ENCODE measurements around the gene LYZL1.
"Not testable (repeated sequence)": the region's sequence is repeated elsewhere in the genome, so short reads cannot be mapped to it uniquely, and the experiment has no call there.

LYZL1 gene

GRCh38 chr10:29276251-29276850 lies 12.5 kb upstream of the LYZL1 start:
- no peaks in the 10 kb centered on the region for H3K36me3 Mint-ChIP-seq (ENCODE audit: low read depth)
- H3K27ac Mint-ChIP-seq = no peak overlapping the region
- peaks cover 5% of the 10 kb centered on the region for H3K27me3 Mint-ChIP-seq (ENCODE audit: low read depth)
- no peak for TF ChIP-seq CTCF (IDR thresholded peaks at IDR 0.05; ENCODE audit: unreplicated experiment in 3 of 3)
- H3K9me3 Mint-ChIP-seq = no peaks in the 10 kb centered on the region
- H3K4me3 Mint-ChIP-seq = no peak overlapping the region
- peaks cover 4% of the 10 kb centered on the region for H3K4me1 Mint-ChIP-seq

GRCh38 chr10:29277296-29277695 lies 11.6 kb upstream of the LYZL1 start:
- H3K36me3 Mint-ChIP-seq (ENCODE audit: low read depth) = no peaks in the 10 kb centered on the region
- no peak overlapping the region for H3K4me3 Mint-ChIP-seq
- no peaks in the 10 kb centered on the region for H3K9me3 Mint-ChIP-seq
- peaks cover 4% of the 10 kb centered on the region for H3K4me1 Mint-ChIP-seq
- peaks cover 5% of the 10 kb centered on the region for H3K27me3 Mint-ChIP-seq (ENCODE audit: low read depth)
- H3K27ac Mint-ChIP-seq = no peak overlapping the region
- no peak for TF ChIP-seq CTCF (IDR thresholded peaks at IDR 0.05; ENCODE audit: unreplicated experiment in 3 of 3)

GRCh38 chr10:29279779-29280487 lies 8.9 kb upstream of the LYZL1 start:
- peaks cover 4% of the 10 kb centered on the region for H3K4me1 Mint-ChIP-seq
- no peaks in the 10 kb centered on the region for H3K36me3 Mint-ChIP-seq (ENCODE audit: low read depth)
- no peak overlapping the region for H3K27ac Mint-ChIP-seq
- TF ChIP-seq CTCF (IDR thresholded peaks at IDR 0.05; ENCODE audit: unreplicated experiment in 3 of 3) = no peak
- peaks cover 5% of the 10 kb centered on the region for H3K27me3 Mint-ChIP-seq (ENCODE audit: low read depth)
- no peaks in the 10 kb centered on the region for H3K9me3 Mint-ChIP-seq
- H3K4me3 Mint-ChIP-seq = no peak overlapping the region

GRCh38 chr10:29280488-29280840 lies 8.4 kb upstream of the LYZL1 start:
- peaks cover 4% of the 10 kb centered on the region for H3K4me1 Mint-ChIP-seq
- no peak for TF ChIP-seq CTCF (IDR thresholded peaks at IDR 0.05; ENCODE audit: unreplicated experiment in 3 of 3)
- H3K4me3 Mint-ChIP-seq = no peak overlapping the region
- no peaks in the 10 kb centered on the region for H3K36me3 Mint-ChIP-seq (ENCODE audit: low read depth)
- peaks cover 5% of the 10 kb centered on the region for H3K27me3 Mint-ChIP-seq (ENCODE audit: low read depth)
- H3K27ac Mint-ChIP-seq = no peak overlapping the region
- no peaks in the 10 kb centered on the region for H3K9me3 Mint-ChIP-seq

GRCh38 chr10:29285624-29286051 lies 3.2 kb upstream of the LYZL1 start:
- TF ChIP-seq CTCF (IDR thresholded peaks at IDR 0.05; ENCODE audit: unreplicated experiment in 3 of 3) = no peak
- Mint-ChIP-seq H3K4me3 (no peak overlapping the region), H3K27ac (no peak overlapping the region), H3K4me1 (no peaks in the 10 kb centered on the region), H3K36me3 (ENCODE audit: low read depth) (no peaks in the 10 kb centered on the region), H3K9me3 (no peaks in the 10 kb centered on the region), H3K27me3 (ENCODE audit: low read depth) (peaks cover 5% of the 10 kb centered on the region)

- Mint-ChIP-seq H3K27me3 (ENCODE audit: low read depth) (peaks cover 5% of the 10 kb centered on the region), H3K4me1 (no peaks in the 10 kb centered on the region), H3K4me3 (no peak overlapping the region), H3K36me3 (ENCODE audit: low read depth) (no peaks in the 10 kb centered on the region), H3K27ac (no peak overlapping the region), H3K9me3 (no peaks in the 10 kb centered on the region)
- TF ChIP-seq CTCF (IDR thresholded peaks at IDR 0.05; ENCODE audit: unreplicated experiment in 3 of 3) = no peak
Measured at GRCh38 chr10:29287635-29288034, 1.2 kb upstream of the LYZL1 start.

GRCh38 chr10:29291561-29291960 lies 2.7 kb downstream of the LYZL1 start:
- H3K36me3 Mint-ChIP-seq (ENCODE audit: low read depth); H3K4me1 Mint-ChIP-seq; H3K4me3 Mint-ChIP-seq; H3K27ac Mint-ChIP-seq: not testable (repeated sequence)
- Mint-ChIP-seq H3K9me3 (peaks cover 24% of the 10 kb centered on the region), H3K27me3 (ENCODE audit: low read depth) (peaks cover 11% of the 10 kb centered on the region)

GRCh38 chr10:29292406-29292805 lies 3.5 kb downstream of the LYZL1 start:
- not testable (repeated sequence) for H3K4me1 Mint-ChIP-seq; H3K36me3 Mint-ChIP-seq (ENCODE audit: low read depth); H3K4me3 Mint-ChIP-seq; H3K27ac Mint-ChIP-seq
- Mint-ChIP-seq H3K9me3 (peaks cover 31% of the 10 kb centered on the region), H3K27me3 (ENCODE audit: low read depth) (peaks cover 11% of the 10 kb centered on the region)

Measured in nephron (organoid).